DMS 273 treated with DMSO at 0.1 percent for 48 hours (cell line): ENCODE results near the gene LPP.
A peak's percentile ranks its signal among the peaks of the same experiment; 100 is the strongest.

ENCODE experiments used
- DNase-seq: peaks from one replicate; lab custom pipeline; 2025; lab: John Stamatoyannopoulos, UW

Gene LPP

GRCh38 chr3:188877381-188877780 is 723.4 kb downstream of the LPP start:
- no peak for DNase-seq

GRCh38 chr3:188878076-188878475 is 724.1 kb downstream of the LPP start:
- no peak for DNase-seq

DNA sequence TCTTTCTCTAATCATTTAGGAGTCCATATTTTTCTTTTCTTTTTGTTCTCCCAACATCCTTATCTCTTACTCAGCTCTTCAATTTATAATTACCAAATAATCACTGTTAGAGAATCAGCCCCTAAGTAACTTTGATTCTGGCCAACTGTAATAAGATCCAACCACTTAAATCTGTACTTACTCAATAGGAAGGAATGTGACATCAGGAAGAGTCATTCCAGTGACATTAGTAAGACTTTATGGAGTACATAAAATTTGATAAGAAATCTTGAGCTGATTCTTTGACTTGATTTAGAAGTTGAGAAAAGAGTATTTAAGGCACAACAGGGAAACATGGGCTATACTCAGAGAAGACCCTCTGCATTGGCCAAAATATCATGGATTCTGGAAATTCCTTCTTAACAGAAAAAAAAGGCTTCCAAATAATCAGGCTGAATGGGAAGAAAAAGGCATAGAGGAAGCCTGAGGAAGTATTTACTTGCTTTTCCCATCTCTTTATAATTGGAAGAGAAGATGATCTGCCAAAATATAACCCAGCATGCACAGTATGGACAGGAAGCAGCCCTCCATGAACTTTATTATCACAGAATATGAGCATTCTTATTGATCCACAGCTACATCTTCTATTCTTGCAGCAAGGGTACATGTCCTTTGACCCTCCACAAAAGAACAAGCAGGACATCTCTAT is 728.1 kb downstream of the LPP start:
- DNase-seq = peak; percentile 12

DNA sequence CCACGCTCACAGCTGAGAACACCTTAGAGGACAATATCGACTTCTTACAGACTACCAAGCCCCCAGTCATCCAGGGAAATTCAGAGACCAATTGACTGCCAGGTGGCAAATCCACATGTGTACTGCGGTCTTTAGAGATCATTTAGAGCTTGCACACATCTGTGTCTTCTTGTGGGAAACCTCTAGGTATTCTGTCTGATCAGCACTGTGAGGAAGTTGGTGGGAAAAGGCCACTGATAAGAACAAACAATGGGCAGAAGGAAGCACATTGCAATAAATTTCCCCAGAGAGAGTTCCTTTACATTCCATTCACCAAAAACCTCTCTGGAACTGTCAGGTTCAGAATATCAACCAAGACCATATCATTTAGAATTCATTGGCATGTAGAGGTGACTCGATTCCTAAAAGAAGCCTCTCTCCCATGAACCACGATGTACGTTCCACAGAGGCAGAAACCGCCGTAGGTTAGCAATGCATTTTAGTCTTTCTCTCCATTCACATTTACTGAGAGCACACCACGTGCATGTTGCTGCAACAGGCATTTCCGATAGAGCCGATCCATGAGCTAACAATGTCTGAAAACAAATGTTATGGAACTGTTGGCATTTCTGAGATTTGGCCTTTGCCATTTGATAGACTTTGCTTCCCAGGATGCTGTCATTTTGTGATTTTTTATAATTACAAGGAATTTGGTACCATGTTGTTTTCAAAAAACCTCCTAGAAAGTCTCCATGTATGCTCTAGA is 730.5 kb downstream of the LPP start:
- no peak for DNase-seq

DNA sequence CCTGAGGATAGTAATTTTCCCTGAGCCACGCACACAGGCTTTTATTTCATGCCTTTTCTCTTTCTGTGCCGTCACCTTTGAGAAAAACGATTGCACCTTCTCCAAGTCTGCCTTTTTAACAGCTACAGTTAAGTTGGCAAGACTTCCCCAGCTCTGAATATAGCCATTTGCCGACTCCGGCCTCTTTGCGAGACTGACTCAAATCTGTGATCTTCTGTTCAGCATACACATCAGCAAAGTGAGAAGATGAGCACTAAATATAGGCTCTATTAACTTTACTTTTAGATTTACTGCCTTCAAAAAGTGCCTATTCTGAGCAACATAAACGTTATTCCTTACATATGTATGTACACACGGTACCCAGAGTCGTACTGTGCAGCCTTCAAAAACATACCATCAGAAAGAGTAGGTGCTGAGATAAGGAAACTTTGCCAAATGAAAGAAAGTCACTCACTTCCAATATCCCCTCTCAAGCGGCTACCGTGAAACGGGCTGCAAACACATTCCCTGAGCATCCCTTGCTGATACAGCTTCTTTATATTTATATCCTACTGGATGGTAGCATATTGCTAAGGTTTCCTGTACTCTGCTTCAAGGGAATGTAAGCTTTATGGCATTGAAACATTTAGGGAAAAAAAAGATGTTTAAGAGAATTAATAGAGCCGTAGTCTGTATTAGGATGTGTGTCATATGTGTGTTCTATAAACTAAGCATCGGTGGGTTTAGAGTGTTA is 734.5 kb downstream of the LPP start:
- DNase-seq = no peak

DNA sequence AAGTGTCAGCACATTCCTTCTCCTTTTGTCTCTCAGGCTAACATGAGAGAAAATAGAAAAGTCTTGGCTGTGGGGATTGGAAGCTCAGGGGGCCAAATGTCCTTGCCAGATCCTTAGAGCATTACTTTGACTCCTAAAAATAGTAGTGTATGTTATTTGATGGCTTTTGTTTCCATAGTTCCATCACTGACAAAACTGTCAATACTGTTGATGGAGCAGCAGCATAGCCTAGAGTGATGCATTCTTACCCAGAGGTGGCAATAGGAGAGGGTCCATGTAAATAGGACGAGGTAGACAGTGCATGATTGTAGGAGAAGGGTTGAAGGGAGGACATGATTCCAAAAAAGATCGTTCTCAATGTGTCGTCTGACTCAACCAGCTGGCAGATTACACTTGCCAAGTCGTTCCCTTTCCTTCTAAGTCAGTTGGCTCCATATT is 735.1 kb downstream of the LPP start:
- DNase-seq = no peak

DNA sequence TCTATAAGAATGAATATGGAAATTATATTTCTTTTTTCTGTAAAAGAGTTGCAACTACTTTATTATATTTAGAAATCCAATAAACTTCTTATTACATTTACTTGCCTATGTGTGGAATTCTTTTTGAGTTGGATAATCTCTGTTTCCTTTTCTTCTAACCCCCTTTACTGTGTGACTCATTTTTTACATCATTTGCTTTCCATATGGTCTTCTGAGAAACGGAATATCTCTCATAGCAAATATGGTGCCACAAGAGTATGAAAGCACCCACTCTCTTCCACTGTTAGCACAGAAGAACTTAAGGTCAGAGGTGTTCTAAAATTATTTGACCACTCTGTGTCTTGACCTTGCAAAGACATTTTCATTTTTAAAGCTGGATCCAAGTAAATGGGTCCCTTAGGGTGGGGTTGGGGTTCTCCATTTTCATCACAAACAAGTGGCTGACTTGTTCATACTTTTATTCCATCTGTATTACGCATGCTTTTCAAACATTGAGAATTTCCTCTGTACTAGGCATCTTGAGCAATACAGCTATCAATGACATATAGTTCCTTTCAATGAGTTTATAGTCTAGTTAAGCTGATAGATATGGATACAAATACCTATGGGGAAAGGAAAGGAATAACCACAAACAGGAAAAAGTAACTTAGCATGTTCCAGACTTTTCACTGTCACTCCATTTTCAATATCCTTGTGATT is 736.8 kb downstream of the LPP start:
- DNase-seq = no peak

DNA sequence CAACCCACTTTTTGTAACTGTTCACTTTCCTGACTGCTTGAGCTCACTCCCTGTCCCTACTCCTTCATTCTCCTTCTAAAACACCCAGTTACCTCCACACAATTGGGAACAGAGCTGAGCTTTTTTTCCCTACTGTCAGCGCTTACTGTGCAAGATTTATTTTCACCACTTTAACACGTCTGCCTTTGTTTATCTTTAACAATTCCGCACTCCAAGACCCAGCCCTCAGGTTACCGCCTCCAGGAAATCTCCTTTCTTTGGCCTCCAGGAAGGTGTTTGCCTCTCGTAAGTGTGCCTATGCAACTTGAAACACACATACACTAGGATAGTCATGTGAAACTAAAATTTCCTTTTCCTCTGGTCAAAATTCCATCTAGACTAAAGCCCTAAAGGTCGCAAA is 745.9 kb downstream of the LPP start:
- no peak for DNase-seq

DNA sequence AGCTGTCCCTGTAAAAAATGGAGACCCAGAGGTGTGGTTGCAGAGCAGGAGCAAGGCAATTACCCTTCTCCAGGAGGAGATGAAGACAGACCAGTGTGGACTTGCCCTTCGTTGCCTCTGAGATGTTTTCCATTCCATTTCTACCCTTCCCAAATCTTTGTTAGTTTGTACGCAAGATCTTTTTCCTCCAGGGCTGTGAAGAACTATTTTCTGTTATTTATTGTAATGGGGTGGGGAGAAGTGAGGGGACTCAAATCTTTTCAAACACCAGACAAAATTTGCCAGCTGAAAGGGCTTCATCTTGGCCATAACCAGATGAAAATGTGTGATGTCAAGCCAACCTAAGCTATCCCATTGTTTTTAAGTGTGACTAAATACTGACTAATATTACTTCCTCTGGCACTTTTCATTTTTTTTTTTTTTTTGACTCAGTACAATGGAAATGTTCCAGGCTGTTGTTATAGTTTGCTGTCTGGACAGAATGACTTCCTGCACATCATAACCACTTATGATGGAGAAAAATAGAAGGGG is 746.5 kb downstream of the LPP start:
- DNase-seq = no peak

DNA sequence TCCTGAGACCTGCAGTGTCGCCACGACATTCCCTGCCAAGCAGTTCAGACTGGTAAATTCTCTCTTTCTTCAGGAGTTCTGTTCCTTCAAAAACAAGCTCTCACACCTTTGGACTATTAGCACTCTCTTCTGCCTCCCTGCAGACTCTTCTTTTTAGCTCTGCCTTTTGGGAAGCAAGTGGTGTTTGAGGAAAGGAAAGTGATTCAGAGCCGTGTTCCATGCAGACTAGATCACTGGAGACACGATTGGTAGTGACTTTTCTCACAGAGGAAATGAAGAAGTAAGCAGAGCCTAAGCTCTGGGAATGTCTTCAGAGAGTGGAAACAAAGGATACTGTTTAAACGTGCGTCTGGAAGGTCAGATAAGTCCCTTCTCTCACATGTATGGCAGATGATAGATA is 747.2 kb downstream of the LPP start:
- no peak for DNase-seq

- no peak for DNase-seq
Observed at GRCh38 chr3:188901671-188902287, 747.8 kb downstream of the LPP start.

DNA sequence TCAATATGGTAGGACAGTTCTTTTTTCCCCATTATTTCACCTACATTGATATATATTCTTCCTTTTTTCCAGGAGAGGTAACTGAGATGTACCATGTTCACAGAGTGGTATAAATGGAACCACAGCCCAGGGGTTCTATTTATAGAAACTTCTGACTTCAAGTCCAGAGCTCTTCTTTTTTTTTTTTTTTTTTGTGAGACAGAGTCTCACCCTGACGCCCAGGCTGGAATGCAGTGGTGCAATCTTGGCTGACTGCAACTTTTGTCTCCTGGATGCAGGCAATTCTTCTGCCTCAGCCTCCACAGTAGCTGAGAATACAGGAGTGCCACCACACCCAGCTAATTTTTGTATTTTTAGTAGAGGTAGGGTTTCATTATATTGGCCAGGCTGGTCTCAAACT is 750.7 kb downstream of the LPP start:
- no peak for DNase-seq

- no peak for DNase-seq
Observed at GRCh38 chr3:188905547-188905946, 751.6 kb downstream of the LPP start.

DNA sequence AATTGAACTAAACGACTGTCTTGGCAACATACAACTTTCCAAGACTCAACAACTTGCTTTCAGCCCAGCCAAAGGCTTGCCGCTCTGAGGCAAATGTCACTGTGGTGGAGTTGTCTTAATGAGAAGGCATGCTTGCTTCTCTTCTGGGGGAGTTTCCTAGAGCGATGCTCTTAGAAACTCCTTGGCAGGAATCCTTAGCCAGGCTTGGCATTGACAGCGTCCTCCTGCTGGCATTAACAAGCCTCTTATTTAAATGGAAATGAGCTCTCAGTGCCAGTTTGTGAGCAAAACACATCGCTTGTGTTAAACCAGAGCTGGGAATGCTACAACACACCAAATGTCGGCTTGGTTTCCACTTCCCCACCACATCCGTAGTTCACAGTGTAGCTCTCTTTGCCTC is 752.3 kb downstream of the LPP start:
- no peak for DNase-seq

DNA sequence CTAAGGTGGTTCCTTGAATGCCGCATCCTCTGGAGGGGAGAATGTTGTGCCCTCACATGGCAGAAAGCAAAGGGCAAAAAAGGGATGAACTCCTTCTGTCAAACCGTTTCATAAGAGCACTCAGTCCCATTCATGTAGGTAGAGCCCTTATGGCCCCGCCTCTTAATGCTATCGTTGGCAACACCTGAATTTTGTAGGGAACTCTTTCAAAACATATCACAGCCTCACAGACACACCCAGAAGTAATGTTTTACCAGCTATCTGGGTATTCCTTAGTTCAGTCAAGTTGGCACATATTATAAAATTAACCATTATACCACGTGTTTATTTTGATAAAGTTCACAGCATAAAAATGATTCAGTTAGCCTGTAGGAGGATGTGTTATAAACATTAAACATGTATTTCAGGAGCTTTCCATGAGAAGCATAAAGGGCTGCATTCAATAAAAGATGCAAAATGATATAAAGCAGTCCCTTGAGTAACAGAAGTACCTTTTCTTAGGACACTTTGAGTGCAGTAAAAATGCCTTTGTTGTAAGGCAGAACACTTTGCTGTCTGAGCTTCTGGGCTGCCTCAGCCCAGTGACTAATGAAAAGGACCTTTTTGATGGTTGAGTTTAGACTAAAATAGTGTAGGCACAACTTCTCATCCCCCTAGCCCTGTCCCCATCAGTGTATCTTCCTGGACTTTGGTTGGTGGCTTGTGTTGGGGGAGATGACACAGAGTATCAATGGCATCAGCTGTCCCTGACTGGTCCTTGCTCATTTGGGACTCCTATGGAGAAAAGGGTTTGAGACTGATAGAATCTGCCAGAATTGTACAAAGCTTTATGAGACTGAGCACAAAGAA is 754.3 kb downstream of the LPP start:
- no peak for DNase-seq

GRCh38 chr3:188911026-188911850 is 757.3 kb downstream of the LPP start:
- DNase-seq = no peak

DNA sequence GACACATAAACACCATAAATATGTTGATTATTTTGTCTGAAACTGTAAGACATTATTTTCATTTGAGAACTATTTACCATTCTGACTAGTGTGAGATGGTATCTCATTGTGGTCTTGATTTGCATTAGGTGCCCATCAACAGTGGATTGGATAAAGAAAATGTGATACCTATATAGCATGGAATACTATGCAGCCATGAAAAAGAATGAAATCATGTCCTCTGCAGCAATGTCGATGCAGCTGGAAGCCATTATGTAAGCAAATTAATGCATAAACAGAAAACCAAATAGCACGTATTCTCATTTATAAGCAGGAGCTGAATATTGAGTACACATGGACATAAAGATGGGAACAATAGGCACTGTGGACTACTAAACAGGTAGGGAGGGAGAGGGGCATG is 759.1 kb downstream of the LPP start:
- DNase-seq = no peak

DNA sequence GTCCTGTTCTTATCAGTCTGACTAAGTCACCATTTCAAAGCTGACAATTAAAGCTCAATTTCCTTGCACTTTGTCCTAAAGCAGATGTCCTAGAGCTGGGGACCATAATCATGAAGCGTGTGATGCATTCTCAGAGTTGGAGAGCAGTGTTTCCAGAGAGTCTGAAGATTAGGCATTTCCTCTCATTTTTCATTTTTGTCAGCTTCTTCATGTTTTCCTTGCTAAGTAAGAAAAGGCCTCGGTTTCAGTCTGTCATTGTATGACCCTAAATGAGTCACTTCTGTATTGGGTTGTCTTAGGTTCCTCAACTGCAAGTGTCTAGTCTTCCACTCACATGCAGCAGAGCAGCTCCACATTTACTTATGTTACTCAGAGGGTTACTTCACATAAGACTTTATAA is 760.6 kb downstream of the LPP start:
- DNase-seq = no peak

DNA sequence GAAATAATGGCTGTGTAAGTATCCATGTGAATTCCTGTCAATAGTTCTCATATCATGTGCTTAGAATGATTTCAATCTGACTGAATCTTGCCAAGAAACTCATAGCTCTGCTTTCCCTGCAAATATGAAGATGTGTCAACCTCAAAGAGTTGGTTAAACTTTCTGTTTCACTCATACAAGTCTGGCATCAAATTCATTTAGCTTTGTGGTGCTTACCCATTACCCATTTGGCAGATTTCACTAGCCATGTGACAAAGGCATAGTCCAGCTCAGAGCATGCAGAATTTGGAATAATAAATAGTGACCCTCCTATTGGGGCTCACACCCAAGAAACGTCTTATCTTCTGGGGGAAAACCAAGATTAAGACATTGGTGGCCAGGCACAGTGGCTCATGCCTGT is 761.2 kb downstream of the LPP start:
- DNase-seq = no peak

DNA sequence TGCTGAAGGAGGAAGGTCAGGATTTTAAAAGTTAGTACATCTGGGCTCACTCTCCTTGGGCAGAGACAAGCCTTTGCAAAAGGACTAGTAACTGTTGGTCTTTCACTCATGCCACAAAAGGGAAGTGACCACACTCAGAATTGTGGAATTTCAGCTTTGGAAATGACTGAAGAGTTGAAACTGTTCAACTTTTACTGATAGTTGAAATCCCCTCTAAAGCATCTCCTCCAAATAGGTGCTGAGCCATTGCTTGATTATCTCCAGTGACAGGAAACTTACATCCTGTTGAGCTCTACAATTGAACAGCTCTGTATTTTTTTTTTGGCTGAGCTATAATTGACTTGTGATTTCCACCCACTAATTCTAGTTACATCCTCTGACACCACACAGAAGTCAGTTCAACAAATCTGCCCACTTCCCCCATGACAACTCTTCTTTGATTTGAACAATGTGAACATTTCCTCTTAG is 763.0 kb downstream of the LPP start:
- DNase-seq = no peak
